Measurements from ENCODE around the gene FOXJ2.

Gene FOXJ2

GRCh38 chr12:8045952-8046944, 13.7 kb downstream of the FOXJ2 start:
- peak; percentile 64 for DNase-seq (ENCODE audit: extremely low read depth, low read depth)
- TF ChIP-seq CTCF (IDR thresholded peaks at IDR 0.05; ENCODE audit: low read depth, low read length) = peak; percentile 87

- no peak for TF ChIP-seq CTCF (IDR thresholded peaks at IDR 0.05; ENCODE audit: low read depth, low read length)
- no peak for DNase-seq (ENCODE audit: extremely low read depth, low read depth)
These were observed 15.3 kb downstream of the FOXJ2 start for GRCh38 chr12:8047842-8048241.

GRCh38 chr12:8048906-8049305, 16.4 kb downstream of the FOXJ2 start:
- no peak for TF ChIP-seq CTCF (IDR thresholded peaks at IDR 0.05; ENCODE audit: low read depth, low read length)
- DNase-seq (ENCODE audit: extremely low read depth, low read depth) = no peak

- no peak for DNase-seq (ENCODE audit: extremely low read depth, low read depth)
These were observed 18.2 kb downstream of the FOXJ2 start for GRCh38 chr12:8050600-8051250.

GRCh38 chr12:8052679-8053078, 20.2 kb downstream of the FOXJ2 start:
- TF ChIP-seq CTCF (IDR thresholded peaks at IDR 0.05; ENCODE audit: low read depth, low read length) = no peak
- DNase-seq (ENCODE audit: extremely low read depth, low read depth) = no peak

More at GRCh38 chr12:8050600-8051250, 18.2 kb downstream of the FOXJ2 start:
- TF ChIP-seq CTCF (IDR thresholded peaks at IDR 0.05; ENCODE audit: low read depth, low read length) = no peak

- DNase-seq (ENCODE audit: extremely low read depth, low read depth) = no peak
These were observed 22.3 kb downstream of the FOXJ2 start for GRCh38 chr12:8054816-8055215.

More at GRCh38 chr12:8054816-8055215, 22.3 kb downstream of the FOXJ2 start:
- TF ChIP-seq CTCF (IDR thresholded peaks at IDR 0.05; ENCODE audit: low read depth, low read length) = no peak

Measured in AG09319 (cell line).